Measurements from ENCODE around the gene RAPGEF2.
A peak's percentile ranks its signal among the peaks of the same experiment; 100 is the strongest.
"Not testable (repeated sequence)": the region's sequence is repeated elsewhere in the genome, so short reads cannot be mapped to it uniquely, and the experiment has no call there.

Gene RAPGEF2

GRCh38 chr4:159169404-159170302 is 66.8 kb downstream of the RAPGEF2 start:
- DNase-seq = no peak

DNA sequence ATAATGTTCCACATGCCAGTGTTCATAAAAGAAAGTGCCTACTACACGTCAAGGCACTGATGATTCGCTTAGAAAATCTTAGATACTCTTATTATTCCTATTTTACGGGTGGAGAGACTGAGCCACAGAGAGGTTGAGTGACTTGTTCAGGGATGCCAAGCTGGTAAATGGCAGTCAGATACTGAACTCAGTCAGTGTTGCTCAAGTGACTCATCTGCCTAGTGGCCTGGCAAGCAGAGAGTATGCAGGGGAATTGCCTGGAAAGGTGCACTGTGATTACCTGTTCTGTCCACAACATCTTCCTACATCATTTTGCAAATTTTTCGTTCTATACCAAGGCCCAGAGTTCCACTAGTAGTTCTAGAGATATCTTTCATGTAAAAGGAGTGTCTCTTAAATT is 68.4 kb downstream of the RAPGEF2 start:
- DNase-seq = peak; percentile 32

DNA sequence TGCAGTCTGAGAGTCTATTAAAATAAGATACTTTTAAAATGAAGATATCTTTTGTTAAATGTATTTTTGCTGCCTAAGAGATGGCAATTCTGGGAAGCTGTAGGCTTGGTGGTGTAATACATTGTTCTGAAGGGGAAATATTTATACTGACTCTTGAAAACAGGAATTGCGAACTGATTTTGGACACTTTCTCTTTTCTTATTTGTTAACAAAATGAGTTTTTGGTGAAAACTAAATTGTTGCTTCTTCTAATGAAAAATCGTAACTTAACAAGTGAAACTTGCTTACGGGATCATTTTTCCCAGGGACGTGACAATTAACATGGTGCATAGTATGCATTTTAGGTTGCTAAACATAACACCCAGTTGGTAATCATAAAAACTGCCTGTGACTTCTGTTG is 71.0 kb downstream of the RAPGEF2 start:
- no peak for DNase-seq

DNA sequence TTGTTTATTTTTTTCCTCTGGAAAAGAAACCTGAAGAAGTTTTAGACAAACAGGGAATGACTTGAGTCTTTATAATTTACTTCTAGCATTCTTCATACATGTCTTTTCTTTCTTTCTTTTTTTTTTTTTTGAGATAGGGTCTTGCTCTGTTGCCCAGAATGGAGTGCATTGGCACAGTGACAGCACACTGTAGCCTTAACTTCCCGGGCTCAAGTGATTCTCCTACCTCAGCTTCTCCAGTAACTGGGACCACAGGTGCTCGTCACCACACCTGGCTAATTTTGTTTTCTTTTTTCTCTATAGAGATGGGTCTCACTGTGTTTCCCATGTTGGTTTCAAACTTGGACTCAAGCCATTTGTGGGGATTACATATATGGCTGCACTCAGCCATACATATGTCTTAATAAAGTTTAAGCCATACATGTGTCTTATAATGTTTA is 71.8 kb downstream of the RAPGEF2 start:
- DNase-seq = no peak

DNA sequence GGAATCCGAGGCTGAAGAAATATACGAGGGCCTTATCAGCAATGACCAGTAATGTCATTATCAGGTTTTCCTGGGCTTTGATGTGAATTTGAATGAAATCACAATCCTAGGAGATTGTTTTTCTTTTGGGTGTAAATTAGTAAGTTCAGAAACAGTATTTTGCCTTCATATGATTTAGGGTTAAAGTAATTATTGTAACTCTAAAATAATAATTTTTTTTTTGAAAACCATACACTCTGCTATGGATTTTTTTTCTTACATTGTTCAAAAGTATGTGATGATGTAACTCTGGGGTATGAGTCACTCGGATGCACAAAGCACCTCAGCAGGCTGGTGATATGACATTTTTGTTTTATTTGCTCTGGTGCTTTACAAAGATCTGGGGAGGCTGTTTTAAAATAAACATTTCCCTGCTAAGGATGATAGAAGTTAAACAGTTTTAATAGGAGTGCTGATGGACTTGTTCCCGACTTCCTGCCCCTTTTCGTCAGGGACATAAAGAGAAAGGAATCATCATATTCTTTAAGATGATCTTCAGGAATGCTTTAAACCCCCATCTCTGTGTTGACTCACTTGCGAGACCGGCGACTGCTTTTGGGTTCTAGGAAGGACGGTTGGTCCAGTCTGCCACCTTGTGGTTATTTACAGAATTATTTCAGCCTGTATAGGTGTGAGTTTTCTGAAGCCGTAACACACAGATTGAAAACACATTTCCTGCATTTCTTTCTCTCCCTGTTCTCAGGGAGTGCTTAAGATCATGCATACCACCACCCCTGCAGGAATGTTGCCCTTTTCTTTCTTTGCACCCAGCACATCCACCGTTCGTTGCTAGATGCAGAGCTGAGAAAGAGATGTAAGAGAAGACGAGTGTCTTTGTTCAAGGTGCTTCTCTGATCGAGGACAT is 72.5 kb downstream of the RAPGEF2 start:
- DNase-seq = peak; percentile 81

DNA sequence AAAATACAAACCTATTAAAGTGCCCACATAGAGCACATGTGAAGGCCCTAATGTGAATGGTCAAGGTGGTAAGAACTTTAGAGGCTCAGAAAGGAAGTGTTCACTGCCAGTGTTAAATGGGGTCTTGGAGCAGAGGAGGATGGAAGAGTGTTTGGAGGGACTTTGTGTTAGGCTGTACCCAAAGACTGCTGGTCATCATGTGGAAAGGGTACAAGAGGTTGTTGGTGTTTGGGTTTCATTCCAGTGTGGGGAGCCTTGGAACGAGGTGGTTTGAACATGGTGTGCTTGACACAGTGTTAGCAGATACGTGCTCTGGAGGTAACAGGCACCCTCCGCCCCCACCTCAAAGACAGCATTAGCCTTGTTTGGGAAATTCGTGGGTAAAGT is 73.1 kb downstream of the RAPGEF2 start:
- no peak for DNase-seq

DNA sequence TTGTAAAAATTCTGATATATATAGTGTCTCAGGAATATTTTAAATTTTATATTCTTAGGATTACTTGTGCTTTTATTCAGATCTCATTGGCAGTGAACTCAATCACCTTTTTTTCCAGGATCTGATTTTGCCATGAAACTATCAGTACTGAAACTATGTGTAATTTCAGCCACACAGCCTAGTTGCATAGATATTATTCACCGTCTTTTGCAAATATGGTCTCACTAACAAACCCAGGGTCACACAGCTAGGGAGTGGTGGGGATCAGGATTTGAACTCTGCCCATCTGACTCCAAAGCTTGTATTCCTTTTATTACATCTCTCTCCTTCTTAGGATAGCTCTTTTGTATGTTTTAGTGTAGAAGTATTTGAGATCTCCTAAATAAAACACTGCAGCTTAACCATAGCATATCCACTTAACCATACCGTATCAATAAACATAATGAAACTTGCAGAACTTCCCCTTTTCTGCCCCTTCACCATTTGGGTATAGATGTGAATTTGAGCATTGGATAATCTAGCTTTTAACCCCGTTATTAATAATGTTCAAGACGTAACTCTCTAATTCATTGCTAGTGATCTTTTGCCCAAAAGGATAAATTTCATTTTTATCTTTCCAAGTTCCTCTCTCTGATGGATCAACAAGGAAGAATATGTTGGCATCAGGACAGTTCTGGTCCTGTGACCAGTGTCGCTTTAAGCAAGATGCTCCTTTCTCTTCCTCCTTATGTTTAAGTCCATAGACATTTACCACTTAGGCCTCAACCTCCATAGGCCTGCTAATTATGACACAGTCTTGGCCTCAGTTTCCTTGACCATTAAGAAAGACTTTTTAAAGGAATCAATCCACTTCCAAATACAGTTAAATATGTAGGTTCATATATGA is 74.6 kb downstream of the RAPGEF2 start:
- peak; percentile 12 for DNase-seq

GRCh38 chr4:159178151-159178546 is 75.3 kb downstream of the RAPGEF2 start:
- no peak for DNase-seq

DNA sequence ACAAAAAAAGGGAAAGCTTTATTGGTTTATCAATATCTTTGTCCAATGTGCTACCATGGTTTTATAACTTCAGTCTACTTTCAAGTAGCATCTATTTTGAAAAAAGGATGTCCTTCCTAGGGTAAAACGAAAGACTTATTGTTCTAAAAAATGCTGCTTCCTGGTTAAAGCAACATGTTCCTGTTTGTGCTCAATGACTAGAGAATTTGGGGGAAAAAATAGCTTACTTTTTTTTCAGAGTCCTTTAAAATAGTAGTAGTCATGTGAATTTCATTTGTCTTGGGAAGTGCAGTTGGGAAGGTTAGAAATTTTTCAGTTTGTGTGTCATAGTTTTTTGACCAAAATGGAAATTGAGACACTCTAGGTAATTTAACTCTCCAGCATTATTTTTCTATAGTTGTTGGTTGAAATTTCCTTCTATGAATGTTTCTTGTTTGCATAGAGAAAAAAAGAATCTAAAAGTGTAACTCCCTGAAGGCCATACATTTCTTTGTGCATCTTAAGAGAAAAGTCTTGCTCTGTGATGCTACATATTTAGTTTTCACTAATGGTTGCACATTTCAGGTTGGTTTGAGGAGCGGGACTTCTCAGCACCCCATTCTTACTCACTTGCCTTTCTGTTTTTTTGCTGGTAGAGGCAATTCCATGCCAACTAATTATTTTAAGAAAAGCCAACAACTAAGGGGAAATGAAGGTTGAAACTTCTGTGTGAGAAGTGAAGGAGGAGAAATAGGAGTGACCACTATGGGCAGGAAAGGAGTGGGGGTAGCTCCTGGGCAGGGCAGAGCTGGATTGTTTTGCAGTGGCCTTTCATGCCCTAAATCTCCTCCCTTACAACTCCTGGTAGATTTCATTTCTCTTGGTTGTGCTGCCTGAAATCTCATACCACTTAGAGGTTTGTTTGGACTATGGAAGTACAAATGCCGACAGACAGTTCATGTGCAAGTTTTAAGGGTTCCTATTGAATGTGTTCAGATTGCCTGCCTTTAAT is 76.4 kb downstream of the RAPGEF2 start:
- no peak for DNase-seq

- not testable (repeated sequence) for DNase-seq
Measured at GRCh38 chr4:159183885-159184605, 81.2 kb downstream of the RAPGEF2 start.

GRCh38 chr4:159185591-159186023 is 82.7 kb downstream of the RAPGEF2 start:
- no peak for DNase-seq

- no peak for DNase-seq
Measured at GRCh38 chr4:159188646-159189045, 85.8 kb downstream of the RAPGEF2 start.

GRCh38 chr4:159190651-159191050 is 87.8 kb downstream of the RAPGEF2 start:
- no peak for DNase-seq

- no peak for DNase-seq
Measured at GRCh38 chr4:159191989-159192388, 89.1 kb downstream of the RAPGEF2 start.

DNA sequence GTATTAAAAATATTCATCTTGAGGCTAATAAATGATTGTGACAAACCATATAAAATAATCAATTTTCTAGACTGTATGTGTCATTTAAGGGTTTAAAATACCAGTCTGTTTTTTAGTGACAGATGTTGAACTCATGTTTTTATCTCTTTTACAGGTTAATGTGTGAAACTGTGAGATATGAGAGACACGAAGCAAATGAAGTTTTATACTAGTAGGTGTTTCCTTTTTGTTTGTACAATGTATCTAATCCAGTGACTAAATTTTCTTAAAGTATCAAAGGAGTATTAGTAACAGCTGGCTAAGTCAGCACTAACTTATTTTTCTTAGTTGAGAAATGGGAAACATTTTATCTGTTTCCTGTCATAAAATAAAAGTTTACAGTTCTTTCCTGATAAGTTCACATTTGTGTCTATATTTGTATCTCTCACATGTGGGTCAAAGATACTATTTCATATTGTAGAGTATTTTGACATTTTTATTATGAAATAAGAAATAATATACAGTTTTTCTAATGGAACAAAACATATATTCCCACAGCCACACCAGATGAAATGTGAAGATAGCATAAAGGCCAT is 90.3 kb downstream of the RAPGEF2 start:
- no peak for DNase-seq

GRCh38 chr4:159195361-159195769 is 92.5 kb downstream of the RAPGEF2 start:
- no peak for DNase-seq

DNA sequence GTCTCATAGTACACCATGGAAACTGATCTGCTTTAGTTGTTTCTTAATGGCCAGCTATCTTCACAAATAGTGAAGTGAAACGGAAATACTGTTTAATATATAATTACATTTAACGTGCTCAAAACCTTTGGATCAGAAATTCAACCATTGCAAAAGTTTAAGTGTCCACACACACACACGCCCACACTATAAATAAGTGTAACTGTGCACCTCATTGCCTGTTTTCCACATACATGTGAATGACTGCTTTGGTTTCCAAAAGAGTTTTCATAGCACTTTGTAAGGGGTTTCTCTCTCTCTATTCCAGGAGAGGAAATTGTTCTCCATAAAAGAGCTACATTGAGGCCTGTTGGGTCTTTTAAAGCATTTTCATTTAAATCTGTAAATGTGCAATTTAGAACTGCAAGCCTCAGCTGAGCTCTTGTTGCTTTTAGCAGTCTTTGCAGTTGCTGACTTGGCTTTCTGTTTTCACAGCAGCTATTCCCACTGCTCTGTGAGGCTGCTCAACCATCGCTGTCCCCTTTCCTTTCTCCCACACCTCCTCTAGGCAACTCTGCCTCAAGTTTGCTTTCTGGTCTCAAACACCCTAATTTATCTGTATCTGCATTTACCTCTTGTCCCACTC is 94.5 kb downstream of the RAPGEF2 start:
- DNase-seq = no peak

DNA sequence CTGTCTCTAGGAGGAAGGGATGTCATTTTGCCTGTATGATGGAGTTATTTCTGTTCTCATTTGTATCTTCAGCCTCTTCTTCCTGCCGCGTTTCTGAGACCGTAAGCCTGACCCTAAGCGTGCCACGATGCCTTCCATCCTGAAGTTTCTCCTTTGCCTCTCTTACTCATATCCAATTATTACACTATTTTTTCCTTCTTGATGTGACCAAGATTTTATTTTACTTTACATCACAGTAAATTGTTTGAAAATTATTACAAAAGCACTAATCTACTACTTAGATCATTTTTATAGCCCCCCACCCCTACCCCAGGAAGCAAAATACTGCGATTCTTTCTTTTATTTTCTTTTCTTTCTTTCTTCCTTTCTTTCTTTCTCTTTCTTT is 95.0 kb downstream of the RAPGEF2 start:
- no peak for DNase-seq

DNA sequence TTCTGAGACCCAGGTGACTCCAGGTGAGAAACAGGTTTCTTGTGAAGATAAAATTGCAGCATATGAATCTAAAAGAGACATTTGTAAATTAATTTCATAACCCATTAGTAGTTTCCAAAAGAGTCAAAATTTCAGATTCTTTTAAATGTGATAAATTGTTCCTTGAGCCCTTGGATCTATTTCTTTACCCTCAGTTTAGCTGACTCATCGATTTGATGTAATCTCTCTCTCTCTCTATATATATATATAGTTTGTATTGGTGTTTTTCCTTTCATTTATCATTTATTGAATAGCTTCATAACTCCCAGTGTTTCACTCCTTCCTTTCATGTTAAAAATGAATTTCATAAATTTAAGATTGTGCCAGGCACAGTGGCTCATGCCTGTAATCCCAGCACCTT is 96.9 kb downstream of the RAPGEF2 start:
- DNase-seq = no peak

GRCh38 chr4:159201168-159201567 is 98.3 kb downstream of the RAPGEF2 start:
- no peak for DNase-seq
